ENCODE measurements around the gene PAGR1.

- TF ChIP-seq EGR1 (IDR thresholded peaks at IDR 0.05; ENCODE audit: borderline replicate concordance, low read depth, low read length) (no peak), EZH2 (IDR thresholded peaks at IDR 0.05; ENCODE audit: low read depth, low read length, severe bottlenecking) (no peak)
These were observed 23.9 kb downstream of the PAGR1 start for GRCh38 chr16:29839822-29840221.
